ENCODE results near the gene SLC31A1.

GRCh38 chr9:113255438-113255837, 34.1 kb downstream of the SLC31A1 start:
- TF ChIP-seq CTCF (IDR thresholded peaks at IDR 0.05) = no peak
- no peak for TF ChIP-seq POLR2A (IDR thresholded peaks at IDR 0.05)
